Astrocyte of the hippocampus (primary cell): ENCODE results near the gene DNAH12.
"Not testable (repeated sequence)": the region's sequence is repeated elsewhere in the genome, so short reads cannot be mapped to it uniquely, and the experiment has no call there.

Experiments used
- DNase-seq: peaks from one replicate; pipeline ENCODE4 v3.0.0; 2011; ENCODE audit warnings: low read depth, low spot score

DNAH12 gene

DNA sequence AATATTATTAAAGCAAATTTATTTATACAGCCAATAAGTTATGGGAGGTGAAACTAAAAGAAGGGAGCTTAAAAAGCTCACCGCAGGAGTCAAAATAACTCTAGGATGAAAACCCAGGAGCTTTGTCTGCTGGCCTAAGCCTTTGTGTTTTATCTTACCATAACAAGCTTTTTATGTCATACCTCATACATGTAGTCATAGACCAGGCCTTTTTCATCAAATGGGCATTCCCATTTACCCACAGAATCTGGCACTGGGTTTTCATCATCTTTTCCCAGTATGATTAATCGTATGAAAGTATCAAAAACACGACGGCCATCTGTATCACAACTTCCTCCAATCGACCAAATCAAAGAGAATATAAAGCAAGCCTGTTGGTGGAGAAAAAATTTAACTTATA is 122.8 kb downstream of the DNAH12 start:
- DNase-seq, result peak; percentile 19

DNA sequence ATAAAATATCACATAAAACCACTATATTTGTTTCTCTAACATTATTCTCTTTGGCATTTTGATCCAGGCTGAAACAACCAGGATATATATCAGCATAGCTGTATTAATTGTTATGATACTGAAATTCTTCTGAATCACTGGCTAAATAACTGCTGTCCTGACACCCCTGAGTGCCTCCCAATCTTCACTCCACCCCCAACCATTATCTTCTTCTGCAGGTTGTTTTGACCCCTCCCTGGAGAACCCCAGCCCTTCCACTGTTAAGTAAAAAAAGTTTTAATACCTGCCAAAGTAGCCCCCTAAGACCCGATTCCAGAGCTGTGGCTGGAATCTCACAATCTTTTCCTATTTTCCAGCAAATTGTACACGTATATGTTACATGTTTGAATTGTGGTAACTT is 124.1 kb downstream of the DNAH12 start:
- no peak for DNase-seq

DNA sequence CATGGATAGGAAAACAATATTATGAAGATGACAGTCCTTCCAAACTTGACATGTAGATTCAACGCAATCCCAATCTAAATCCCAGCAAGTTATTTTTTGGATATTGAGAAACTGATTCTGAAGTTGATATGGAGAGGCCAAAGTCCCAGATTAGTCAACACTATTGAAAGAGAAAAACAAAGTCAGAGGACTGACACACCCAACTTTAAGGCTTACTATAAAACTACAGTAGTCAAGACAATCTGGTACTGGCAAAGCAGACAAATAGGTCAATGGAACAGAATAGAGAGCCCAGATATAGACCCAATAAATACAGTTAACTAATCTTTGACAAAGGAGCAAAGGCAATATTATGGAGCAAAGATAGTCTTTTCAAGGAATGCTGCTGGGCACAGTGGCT is 132.4 kb downstream of the DNAH12 start:
- no peak for DNase-seq

DNA sequence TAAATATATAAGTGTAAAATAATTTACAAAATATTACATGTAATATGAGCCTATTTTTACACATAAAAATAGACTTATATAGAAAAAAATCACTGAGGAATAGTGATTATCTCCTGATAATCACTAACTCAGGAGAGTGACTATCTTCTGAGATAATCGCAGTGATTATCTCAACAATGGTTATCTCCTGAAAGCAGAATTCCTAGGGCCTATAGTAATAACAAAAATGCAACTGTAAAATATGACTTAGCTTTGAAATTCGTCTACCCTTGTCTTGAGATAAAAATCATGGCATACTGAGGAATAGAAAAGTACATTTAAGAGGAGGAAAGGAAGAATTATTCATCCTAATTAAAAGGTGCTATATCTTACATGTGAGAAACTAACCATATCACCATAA is 134.7 kb downstream of the DNAH12 start:
- no peak for DNase-seq

DNA sequence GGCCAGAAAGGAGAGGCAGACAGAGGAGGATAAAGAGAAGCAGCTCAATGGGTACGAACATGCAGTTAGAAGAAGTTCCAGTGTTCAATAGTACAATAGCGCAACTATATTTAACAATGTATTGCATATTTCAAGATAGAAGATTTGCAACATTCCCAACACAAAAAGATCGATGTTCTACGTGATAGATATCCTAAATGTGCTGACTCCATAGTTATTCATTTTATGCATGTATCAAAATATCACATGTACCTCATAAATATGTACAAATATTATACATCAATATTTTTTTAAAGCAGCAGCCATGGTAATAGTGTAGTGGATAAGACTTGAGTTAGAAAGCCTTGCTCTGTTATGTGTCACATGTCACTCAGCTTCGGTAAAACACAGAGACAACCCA is 141.5 kb downstream of the DNAH12 start:
- no peak for DNase-seq

DNA sequence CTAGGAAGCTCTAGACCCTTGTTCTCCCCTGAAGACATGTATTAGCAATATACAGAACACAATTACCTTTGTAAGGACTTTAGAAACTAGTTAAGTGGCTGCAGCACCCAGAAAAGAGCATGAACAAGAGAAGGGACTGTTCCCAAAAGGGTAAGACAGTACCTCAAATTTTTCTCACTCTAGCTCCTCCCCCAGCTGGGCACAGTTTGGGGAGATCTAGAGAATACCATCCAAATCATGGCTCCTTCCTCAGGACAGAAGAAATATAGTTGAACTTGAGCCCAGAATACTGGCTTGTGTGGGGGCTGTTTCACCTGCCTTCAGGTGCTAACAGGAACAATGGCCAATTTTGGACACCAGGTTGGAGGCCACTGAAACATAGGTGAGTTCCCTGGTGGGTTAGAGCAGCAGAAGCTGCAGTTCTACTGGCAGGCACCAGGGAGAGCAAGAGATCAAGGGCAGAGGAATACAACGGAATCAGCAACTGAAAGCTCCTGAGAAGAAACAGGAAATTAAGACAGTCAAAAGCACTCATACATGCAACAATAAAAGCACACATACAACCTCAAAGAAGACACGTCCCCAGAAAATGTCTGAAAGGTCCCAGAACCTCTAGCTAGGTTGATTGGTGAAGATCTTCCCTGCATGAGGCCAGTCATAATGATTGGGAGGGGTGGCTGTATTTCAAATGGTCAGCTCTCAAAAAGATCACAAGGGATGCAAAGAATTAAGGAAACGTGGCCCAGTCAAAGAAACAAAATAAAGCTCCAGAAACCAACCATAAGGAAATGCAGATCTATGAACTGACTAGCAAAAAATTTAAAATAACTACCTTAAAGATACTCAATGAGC is 146.7 kb downstream of the DNAH12 start:
- peak; percentile 51 for DNase-seq

DNA sequence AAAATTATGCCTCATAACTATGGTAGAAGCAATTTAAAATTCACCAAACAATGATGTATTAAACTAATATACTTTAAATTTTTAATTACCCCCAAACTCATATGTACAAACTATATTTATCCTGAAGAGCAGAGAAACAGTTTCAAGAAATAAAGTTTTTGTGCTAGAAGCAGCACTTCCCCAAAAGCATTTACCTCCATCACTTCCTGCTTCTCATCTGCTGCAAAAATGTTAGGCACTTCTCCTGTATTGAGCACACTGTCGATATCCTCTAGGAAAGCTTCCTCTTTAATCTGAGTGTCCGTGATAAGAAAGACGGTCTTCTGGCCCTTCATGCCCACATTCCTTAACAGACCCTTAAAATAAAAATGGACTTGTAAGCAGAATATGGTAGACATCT is 150.2 kb downstream of the DNAH12 start:
- no peak for DNase-seq

DNA sequence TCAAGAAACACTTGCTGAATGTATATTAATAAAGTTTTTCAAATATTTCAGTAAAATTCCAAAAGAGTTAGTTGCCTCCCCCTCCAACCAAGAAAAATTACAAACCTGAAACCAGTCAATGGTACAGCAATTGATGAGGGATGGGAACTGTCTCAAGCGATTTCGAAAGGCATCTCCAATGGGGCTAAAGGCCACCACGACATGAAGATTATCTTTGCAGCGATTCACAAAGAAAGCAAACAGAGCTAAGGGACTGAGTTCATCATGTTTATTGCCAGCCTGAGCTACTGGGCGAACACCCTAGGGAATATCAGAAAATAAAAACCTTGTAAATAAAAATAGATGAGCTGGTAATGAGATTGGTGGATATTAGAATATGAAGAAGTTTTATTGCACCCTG is 152.4 kb downstream of the DNAH12 start:
- no peak for DNase-seq

DNA sequence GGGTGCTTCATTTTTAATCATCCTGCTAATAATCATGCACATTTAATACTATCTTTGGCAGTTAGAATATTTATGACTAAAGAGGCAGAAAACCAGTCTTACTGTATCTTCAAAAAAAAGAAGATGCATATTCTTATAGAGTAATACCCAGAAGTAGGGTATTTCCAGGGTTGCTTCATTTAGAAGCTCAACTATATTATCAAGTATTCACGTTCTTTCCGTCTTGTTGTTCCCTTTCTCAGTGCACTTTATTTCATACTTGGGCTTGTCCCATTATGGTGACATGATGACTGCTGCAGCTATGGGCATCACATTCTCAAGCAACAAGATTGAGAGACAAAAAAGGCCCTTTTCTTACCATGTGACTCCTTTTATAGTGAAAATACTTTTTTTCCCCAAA is 154.9 kb downstream of the DNAH12 start:
- DNase-seq, result no peak

DNA sequence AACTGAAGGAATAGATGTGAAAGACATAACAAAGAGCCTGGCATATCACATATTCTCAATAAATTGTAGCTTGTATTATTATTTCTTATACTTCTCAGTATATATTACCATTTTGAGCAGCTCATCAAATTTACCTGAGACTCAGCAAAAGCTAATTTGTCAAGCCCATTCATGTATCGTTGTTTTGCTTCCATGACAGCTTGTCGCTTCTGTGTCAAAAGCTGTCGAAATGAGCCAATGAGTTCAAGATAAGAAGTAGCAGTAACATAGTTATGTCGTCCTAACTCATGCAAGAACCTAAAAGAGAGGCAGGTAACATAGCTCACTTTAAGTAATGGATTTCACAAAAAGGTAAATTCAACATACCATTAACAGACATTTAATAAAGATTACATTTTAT is 157.8 kb downstream of the DNAH12 start:
- no peak for DNase-seq

DNA sequence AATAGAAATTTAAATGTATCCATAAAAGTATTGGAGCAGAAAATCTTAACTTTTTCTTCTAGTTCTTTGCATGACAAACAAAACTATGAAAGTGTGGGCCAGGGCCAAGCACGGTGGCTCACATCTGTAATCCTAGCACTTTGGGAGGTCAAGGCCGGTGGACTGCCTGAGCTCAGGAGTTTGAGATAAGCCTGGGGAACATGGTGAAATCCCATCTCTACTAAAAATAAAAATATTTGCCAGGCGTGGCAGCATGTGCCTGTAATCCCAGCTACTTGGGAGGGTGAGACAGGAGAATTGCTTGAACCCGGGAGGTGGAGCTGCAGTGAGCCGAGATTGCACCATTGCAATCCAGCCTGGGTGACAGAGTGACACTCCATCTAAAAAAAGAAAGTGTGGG is 158.6 kb downstream of the DNAH12 start:
- DNase-seq, result no peak

DNA sequence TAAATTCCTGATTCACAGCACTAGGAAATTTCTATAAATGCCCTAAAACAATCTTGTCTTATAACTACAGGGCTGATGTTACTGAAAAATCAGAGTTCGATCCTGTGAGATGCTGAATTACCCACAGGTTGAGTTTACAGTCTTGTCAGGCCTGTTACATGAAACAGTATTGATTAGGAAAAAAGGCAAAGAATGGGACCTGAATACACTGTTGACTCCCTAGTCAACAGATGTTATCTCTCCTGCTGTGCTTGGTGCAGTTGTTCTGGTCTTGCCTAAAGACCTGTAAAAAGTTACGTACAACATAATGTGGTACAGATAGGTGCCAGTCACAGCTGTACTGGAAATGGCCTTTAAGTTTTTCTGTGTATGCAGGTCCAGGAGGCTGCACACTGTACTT is 160.3 kb downstream of the DNAH12 start:
- no peak for DNase-seq

DNA sequence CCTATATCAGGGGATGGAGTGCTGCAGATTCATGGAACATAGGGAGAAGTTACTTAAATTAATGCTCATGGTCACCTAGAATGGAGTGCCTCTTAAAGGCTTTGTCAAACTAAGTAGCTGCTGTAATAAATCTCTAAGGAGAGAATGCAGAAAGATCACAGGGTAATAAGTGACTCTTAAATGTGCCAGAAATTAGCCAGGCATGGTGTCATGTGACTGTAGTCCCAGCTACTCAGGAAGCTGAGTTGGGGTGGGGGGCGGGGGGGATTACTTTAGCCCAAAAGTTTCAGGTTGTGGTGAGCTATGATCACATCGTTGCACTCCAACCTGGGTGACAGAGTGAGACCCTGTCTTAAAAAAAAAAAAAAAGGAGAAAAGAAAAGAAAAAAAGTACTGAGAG is 160.7 kb downstream of the DNAH12 start:
- DNase-seq, result no peak

DNA sequence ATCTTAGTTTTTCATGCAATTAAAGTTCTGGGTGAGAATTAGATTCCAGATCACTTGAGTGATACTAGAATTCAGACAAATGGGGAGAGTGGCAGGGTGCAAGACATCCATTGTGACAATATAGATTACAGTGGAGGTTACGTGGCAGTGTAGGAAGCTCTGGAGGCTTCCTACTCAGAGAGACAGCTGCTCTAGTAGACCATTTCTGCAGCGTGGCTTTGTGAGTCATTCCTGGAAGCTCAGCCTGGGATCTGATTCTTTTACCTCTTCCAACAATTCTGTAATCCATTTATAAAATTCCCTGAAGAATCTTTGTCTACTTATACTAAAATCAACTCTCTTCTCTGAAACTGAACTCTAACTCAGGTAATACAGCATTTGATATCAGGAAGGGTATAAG is 161.2 kb downstream of the DNAH12 start:
- DNase-seq, result peak; percentile 10

DNA sequence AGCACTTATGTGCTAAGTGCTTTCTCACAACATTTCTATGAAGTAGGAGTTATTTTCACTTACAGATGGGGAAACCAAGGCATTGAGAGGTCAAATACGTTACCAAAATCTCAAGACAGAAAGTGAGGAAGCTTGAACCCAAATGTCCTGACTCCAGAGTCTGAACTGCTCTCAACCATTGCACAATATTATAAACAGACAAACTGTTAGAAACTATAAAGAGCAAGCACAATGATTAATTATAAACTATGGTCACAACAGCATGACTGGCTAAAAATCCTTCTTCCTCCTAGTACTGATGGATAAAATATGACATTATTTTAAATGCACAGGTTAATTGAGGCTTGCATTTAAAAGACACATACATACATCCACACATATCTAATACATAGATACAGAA is 173.8 kb downstream of the DNAH12 start:
- DNase-seq, result no peak

DNA sequence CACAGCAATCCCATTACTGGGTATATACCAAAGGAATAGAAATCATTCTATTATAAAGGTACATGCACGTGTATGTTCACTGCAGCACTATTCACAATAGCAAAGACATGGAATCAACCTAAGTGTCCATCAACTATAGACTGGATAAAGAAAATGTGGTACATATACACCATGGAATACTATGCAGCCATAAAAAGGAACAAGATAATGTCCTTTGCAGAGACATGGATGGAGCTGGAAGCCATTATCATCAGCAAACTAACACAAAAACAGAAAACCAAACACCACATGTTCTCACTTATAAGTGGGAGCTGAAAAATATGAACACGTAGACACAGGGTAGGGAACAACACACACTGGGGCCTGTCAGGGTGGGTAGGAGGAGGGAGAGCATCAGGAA is 179.1 kb downstream of the DNAH12 start:
- DNase-seq, result not testable (repeated sequence)

DNA sequence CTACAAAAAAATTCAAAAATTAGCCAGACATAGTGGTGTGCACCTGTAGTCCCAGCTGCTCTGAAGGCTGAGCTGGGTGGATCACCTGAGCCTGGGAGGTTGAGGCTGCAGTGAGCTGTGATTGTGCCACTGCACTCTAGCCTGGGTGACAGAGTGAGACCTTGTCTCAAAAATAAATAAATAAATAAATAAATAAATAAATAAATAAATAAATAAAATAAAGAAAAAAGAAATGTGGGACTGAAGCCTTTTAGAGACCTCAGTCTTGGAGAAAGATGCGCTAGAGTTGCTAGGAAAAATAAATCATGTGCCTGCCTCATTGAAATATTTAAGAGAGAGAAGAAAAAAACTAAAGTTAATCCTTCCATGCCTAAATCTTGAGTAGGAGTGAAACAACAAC is 187.9 kb downstream of the DNAH12 start:
- DNase-seq, result not testable (repeated sequence)

DNA sequence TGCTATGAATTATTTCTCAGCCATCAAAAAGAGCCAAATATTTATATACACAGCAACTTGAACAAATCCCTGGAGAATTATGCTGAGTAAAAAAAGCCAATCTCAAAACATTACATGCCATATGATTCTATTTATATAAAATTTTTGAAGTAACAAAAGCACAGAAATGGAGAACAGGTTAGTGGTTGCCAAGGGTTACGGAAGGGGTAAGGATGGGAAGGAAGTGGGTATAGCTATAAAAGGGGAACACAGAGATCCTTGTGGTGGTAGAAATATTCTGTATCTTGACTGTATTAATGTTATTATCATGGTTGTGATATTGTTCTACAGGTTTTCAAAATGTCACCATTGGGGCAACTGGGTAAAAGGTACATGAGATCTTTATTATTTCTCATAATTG is 189.4 kb downstream of the DNAH12 start:
- no peak for DNase-seq

DNA sequence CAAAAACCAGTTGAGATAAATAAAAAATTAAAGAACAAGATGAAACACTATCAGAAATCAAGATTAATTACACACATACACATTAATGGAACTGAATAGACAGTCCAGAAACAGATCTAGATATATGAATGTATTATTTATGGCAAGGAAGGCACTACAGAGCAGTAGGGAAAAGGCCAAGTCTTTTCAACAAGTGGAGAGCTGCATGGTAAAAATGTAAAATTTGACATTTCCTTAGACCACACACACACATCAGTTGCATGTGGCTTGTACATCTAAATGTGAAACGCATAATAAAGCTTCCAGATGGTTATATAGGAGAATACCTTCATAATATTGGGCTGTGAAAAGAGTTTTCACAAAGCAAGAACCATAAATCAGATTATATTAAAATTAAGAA is 193.9 kb downstream of the DNAH12 start:
- DNase-seq, result no peak

DNA sequence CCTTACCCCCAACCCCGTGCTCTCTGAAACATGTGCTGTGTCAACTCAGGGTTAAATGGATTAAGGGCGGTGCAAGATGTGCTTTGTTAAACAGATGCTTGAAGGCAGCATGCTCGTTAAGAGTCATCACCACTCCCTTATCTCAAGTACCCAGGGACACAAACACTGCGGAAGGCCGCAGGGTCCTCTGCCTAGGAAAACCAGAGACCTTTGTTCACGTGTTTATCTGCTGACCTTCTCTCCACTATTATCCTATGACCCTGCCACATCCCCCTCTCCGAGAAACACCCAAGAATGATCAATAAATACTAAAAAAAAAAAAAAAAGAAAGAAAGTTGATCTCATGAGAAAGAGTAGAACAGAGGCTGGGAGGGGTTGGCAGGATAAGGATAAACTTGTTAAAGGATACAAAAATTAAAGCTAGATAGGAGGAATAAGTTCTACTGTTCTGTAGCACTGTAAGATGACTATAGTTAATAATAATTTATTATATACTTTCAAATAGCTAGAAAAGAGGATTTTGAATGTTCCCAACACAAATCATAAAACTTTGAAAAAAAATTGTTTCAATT is 205.0 kb downstream of the DNAH12 start:
- DNase-seq, result not testable (repeated sequence)

DNA sequence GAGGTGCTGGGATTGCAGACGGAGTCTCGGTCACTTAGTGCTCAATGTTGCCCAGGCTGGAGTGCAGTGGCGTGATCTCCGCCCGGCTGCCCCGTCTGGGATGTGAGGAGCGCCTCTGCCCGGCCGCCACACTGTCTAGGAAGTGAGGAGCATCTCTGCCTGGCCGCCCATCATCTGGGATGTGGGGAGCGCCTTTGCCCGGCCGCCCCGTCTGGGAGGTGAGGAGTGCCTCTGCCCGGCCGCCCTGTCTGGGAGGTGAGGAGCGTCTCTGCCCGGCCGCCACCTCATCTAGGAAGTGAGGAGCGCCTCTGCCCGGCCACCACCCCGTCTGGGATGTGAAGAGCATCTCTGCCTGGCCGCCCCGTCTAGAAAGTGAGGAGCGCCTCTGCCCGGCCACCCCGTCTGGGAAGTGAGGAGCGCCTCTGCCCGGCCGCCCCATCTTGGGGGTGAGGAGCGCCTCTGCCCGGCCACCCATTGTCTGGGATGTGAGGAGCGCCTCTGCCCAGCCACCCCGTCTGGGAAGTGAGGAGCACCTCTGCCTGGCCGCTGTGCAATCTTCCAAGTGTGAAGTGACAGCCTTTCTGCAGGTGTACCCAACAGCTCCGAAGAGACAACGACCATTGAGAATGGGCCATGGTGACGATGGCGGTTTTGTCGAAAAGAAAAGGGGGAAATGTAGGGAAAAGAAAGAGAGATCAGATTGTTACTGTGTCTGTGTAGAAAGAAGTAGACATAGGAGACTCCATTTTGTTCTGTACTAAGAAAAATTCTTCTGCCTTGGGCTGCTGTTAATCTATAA is 205.7 kb downstream of the DNAH12 start:
- DNase-seq, result not testable (repeated sequence)

DNA sequence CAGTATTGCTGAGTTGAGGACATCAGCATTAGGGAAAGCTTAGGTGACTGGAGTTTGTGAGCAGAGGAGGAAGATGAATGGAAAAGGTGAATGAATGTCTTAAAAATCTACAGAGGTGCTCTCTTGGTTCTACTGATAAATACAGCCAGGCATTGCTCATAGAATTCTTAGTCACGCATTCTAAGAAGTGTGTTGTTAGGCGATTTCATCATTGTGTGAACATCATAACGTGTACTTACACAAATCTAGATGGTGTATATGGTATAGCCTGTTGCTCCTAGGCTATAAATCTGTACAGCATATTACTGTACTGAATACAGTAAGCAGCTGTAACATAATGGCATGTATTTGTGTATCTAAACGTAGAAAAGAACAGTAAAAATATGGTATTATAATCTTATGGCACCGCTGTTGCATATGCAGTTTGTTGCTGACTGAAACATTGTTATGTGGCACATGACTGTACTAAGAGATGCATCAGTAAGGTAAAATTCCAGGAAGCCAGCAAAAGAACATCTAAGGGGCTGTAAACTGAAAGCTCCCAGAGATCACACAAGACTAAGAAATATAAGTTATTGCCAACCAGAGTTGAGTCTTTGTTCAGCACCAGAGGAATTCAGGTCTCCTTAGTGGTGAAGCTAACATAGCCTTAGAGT is 208.7 kb downstream of the DNAH12 start:
- DNase-seq, result no peak
